ENCODE data around the gene ADGRD1.

- TF ChIP-seq RXRA (IDR thresholded peaks at IDR 0.05; ENCODE audit: insufficient read depth, low read depth, low read length) = no peak
- TF ChIP-seq EP300 (IDR thresholded peaks at IDR 0.05; ENCODE audit: borderline replicate concordance in 1 of 2, low read depth in 2 of 2, low read length in 2 of 2) = no peak
- TF ChIP-seq CTCF (IDR thresholded peaks at IDR 0.05; ENCODE audit: control extremely low read depth in 1 of 3, insufficient read depth in 1 of 3, low read depth in 1 of 3, low read length in 3 of 3) = no peak
- TF ChIP-seq POLR2A (IDR thresholded peaks at IDR 0.05; ENCODE audit: control extremely low read depth in 1 of 2, low read depth in 2 of 2, low read length in 2 of 2) = no peak
- no peak for TF ChIP-seq CEBPB (IDR thresholded peaks at IDR 0.05; ENCODE audit: low read depth, low read length)
These were observed 8.3 kb downstream of the ADGRD1 start for GRCh38 chr12:130961921-130962451.

Measured in H1 (cell line).